ENCODE results near the gene HSD17B8.

GRCh38 chr6:33205191-33206026 is 954 bp downstream of the HSD17B8 start:
- no peak for TF ChIP-seq EZH2 (IDR thresholded peaks at IDR 0.05)
- TF ChIP-seq POLR2AphosphoS5 (IDR thresholded peaks at IDR 0.05; ENCODE audit: low read depth, low read length): no peak
- TF ChIP-seq CTCF (IDR thresholded peaks at IDR 0.05 in 2 of 3, conservative IDR thresholded peaks at IDR 0.05 in 1 of 3; ENCODE audit: borderline replicate concordance in 1 of 3, insufficient read depth in 1 of 3, low read depth in 2 of 3, low read length in 2 of 3): 0 out of 6 replicates have a peak, but pooled peaks of 1 of the 3 experiments have one; percentile 9
- no peak for TF ChIP-seq REST (IDR thresholded peaks at IDR 0.05; ENCODE audit: low read depth)
- TF ChIP-seq MAX (IDR thresholded peaks at IDR 0.05): no peak
- TF ChIP-seq SP1 (IDR thresholded peaks at IDR 0.05; ENCODE audit: low read depth): no peak
- TF ChIP-seq ZFX (IDR thresholded peaks at IDR 0.05): no peak
- TF ChIP-seq ZBTB33 (IDR thresholded peaks at IDR 0.05; ENCODE audit: extremely low read depth, insufficient replicate concordance, low read length): no peak
- TF ChIP-seq ZNF274 (IDR thresholded peaks at IDR 0.05; ENCODE audit: low read depth, low read length): no peak
- no peak for TF ChIP-seq POLR2A (IDR thresholded peaks at IDR 0.05; ENCODE audit: borderline replicate concordance, extremely low read depth, insufficient read depth, insufficient read length)
- no peak for TF ChIP-seq CEBPB (IDR thresholded peaks at IDR 0.05; ENCODE audit: low read depth)
- TF ChIP-seq ELF1 (IDR thresholded peaks at IDR 0.05; ENCODE audit: borderline replicate concordance, low read depth): no peak

Measured in HCT116 (cell line).